Left renal cortex interstitium (tissue), 4 donors: ENCODE results near the gene HTR2A. TPM values are rescaled to one million over a fixed set of nuclear protein-coding genes. Genes with fewer than 3 reads are reported as not detected.
A peak's percentile ranks its signal among the peaks of the same experiment; 100 is the strongest.

Experiments used
- DNase-seq, 4 donors: peaks; one replicate each; pipeline ENCODE4 v3.0.0-alpha.2; 2013; ENCODE audit warnings: low read depth in 4 of 4, low spot score in 2 of 4, missing footprints in 1 of 4
- polyA plus RNA-seq, 4 donors: library from polyadenylated mRNA; unstranded; fragments of 120-200 nt; gene quantifications; one replicate each; pipeline ENCODE4 v1.2.1, GENCODE V29; 2013; ENCODE audit not compliant: insufficient read length in 4 of 4

Gene HTR2A
- polyA plus RNA-seq, 4 donors = 0.53 to 0.87 (median 0.86) TPM

DNA sequence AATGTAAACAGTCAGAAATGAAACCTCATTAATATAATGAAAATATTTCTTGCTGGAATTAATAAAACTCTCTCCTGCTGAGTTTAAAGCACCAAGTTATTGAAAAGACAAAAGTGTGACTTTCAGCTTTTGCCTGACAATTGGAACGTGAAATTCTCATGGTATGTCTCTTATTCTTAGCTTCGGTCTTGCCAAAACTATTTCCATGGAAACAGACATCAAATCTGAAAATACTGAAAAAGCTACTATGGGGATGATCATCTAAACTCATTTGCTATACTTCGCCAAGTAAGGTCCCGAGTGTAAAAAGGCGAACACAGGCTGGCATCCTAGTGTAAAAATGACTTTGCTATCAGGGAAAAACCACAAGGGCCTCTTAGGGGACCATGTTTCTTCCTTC lies 22.8 kb downstream of the HTR2A start:
- DNase-seq = no peak

DNA sequence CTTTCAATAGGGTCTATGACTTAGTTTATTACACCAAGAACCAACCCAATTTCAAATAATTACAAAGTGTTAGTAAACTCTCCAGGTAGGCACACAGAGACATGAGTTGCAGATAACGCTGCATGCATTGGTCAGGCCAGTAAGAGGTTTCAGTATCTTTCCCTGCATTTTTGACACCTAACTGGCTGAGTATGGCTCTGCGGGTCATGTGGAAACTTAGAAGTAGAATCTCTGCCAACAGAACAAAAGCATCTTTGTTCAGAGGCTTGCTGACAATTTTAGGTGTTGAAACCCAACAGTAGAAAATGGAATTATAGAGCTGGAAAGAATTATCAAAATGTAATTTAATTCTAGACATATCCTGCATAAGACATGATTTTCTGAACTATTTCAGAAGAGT lies 25.3 kb downstream of the HTR2A start:
- DNase-seq = no peak

DNA sequence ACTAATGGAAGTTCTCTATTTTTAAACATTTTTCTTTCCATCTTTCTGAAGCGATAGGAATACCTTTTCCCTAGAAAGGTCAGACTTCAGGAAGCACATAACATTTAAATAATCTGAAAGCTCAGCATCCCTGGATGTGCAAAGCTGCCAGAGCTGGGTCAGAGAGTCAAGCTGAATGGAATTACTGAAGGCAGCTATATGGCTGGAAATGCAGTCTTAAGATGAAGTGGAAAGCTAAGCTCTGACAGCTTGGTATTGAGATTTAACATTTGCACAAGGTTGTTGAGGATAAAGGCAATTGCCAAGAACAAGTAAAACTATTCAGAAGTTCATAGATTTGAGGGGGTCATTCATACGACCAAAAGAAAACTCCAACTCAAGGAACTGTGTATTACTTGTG lies 28.8 kb downstream of the HTR2A start:
- no peak for DNase-seq

DNA sequence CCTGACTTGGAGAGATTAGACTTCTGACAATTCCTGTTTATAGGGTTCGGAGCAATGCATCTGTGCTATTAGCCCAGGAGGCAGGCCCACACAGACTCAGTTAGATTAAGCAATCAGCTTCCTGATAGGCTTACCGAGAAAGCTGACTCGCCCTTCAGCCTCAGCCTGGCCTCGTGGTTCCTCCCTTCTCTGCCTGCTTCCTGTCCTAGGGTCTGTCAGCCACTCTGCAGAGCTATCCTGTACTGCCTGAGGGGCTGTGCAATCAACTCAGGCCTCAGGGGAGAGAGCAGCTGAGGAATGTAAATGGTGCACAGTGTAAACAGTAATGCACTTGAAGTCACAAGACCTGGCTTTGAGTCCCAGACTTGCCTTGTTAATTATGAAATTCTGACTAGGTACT lies 30.7 kb downstream of the HTR2A start:
- DNase-seq = no peak

DNA sequence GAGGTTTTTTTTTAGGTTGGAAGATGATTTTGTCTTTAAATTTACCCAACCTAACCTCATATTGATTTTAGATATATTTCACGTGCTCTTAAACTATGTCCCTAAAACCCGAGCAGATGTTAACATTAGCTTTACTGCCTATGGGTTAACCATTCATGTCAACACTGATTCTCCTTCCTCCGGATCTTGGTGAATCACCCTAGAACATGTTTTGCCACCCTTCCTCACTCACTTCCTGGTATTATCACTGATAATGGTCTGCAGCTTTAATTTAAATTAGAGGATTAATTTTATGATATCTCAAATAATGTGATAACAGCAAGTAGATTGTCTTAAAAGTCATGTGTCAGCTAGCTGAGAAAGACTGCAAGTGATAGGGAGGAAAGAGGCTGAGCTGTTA lies 31.9 kb downstream of the HTR2A start:
- no peak for DNase-seq

DNA sequence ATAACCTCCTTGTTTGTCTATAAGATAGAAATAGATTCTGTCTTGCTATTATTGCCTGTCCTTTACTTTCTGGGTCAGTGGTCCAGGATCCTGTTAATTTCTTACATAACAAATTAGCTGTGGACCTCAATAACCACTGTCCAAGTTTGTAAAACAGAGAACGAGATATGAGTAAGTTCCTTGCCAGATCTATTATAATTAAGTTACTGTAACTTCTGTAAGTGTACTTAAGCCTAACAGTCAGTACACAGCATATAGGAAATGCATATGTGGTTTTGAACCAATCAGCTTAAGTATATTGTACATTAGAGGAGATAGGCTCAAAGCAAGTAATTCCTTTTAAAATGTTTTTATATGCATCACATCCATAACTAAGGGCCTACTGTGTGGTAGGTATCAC lies 34.9 kb downstream of the HTR2A start:
- DNase-seq = no peak

DNA sequence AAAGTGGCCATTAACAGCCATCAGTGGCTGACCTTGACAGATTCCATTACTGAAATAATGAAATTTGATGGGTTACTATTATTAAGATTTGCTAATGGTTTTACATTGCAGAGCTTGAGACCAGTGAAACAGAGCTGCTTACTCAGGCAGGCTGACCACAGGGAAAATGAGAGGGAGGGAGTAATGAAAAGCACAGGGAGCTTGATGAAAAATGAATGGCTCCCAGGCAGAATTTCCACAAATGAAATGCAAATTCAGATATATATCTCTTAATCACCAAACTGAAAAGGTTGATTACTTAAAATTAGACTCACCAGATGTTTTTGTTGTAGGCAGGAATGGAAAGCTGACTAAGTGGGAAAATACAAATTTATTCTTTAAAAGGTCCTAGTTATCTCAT lies 36.1 kb downstream of the HTR2A start:
- no peak for DNase-seq

DNA sequence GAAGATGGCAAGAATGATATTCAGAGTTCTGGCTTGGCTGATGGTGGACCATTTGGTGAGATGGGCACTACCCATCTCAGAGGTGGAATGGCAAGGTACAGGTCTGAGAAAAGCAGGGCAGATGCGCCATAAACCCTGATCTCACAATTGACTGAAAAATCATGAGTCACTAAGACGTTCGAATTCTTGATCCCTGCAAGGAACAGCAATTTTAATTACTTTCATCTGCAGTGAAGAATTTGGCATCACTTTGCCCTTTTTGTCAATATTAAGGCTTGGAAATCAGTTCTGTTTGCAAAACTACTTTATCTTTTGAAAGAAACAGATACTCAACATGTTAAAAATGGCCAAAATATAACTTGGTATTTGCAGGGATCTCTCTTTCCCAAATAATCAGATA lies 38.1 kb downstream of the HTR2A start:
- DNase-seq = no peak

DNA sequence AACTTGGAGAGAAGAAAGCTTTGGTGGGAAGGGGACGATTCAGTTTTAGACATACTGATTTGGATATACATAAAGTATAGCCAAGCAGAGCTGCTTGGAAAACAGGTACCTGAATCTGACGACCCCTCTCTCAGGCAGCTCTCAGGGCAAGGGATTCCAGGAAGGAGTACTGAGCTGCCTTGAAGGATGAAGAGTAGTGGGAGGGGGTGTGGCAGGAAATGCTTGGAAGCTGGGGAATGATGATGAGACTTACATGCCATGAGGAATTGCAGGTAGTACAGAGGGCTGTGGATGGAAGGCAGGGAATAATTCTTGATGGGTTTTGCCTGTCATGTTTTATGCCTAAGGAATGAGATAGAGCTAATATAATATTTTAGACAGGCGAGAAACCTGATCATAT lies 38.7 kb downstream of the HTR2A start:
- DNase-seq = no peak

DNA sequence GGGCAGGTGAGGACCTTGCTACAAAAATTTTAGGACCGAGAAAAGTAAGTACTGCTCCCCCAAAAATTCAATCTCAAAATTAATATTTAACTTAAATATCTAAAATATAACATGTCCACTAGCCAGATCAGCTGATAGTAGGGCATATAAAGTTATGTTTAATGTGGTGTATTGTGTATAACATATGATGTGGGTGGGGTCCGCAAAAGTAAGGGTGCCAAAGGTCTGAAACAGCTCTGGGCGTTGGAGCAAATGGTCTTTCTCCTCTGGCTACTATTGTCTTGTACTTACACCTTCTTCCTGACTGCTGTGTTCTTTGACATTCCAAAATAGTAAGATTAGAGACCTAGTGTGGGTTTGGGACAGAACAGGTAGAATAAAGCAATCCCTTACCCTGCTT lies 41.2 kb downstream of the HTR2A start:
- no peak for DNase-seq

DNA sequence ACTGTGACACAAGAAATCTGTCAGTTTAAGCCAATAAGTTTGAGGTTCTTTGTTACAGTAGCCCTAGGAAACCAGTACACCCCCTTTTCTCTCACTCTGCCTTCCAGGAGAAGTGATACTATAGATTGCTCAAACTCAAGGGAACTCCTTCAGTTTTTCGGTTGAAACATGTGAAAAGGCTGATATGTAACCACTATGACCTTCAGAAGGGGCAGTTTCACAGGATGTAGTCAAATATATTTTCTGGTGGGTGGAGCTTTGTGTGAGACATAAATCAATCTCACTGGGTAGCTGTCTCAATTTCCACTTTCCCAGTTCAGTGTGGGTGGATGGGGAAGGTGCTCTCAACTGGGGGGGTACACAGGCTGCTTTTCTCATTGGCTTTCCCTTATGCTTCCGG lies 41.7 kb downstream of the HTR2A start:
- no peak for DNase-seq

DNA sequence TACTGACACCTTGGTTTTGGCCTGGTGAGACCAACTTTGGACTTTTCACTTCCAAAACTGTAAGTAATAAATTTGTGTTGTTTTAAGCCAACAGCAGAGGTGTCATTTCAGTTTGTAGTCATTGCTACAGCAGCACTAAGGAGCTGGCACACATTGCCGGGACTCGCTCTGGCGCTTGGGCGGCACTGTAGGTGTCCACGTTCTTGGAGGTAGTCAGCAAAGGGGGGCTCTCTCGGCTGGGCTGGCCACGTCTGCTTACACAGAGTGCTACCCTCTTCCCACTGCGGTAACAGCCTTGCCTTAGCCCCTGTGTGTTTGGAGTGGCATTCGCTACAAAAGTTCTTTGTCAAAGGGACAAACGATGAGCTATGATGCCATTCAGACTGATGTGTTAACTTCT lies 44.7 kb downstream of the HTR2A start:
- DNase-seq = no peak

DNA sequence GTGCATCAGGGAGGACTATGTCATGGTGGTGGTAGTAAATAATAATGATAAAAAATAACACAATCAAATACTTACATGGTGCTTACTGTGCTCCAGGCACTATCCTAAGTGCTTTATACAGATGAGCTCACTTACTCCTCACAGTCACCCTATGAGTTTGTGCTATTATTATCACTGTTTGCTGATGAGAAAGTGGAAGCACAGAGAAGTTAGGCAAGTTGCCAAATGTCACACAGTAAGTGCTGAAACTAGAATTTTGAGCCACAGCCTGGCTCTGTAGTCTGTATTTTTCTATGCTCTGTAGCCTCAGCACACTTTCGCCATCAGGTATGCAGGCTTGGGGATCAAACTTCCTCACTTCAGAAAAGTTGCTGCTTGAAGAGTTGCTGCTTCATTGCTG lies 46.6 kb downstream of the HTR2A start:
- no peak for DNase-seq

DNA sequence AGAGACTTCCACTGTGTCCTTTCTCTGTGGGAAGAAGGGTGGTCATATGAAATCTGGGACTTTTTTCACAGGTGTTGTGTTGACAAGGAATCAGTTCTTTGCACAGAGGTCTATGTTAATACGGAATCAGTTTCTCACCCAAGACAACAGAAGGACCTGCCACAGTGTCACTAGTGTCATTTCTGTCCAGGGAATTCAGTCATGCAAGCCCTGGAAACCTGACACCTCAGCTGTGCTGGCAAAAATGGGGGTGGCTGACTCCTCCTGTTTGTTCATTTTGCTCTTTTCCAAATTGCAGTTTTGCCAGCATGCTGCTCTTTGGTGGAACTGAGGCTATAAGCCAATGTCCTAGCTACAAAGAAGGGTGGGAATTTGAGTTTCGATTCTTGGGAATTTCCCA lies 50.1 kb downstream of the HTR2A start:
- no peak for DNase-seq

DNA sequence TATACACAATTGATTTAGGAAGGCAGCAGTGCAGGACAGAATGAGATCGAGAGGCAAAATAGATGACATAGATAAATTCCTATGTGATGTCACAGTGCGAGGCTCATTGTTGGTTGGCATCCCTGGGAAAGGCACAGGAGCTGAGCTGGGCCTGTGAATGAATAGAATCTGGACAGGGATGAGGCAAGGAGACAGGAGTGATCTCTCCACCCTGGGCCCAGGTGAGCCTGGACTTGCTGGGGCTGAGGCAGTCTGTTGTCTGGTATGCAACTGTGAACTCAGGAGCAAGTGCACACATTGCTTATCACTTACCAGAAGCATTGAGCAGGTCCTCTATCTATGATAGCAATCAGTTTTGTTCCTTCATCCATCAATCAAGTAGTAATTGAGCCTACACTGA lies 51.7 kb downstream of the HTR2A start:
- no peak for DNase-seq

DNA sequence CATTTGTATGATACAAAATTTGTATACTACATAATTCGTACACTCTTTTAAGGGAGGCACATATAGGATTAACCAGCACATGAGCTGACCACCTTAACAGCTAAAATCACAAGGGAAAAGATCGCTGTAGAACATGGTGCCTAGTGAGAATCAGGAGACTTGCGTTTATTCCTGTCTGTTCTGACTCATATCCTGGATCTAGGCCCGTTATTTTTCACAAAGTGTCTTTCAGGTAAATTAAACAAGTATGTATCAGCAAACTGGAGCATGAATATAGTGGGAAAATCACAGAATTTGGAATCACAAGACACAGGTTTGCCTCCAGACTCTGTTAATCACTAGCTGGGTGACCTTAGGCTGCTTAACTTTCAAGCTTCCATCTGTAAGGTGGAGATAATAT lies 52.4 kb downstream of the HTR2A start:
- no peak for DNase-seq

DNA sequence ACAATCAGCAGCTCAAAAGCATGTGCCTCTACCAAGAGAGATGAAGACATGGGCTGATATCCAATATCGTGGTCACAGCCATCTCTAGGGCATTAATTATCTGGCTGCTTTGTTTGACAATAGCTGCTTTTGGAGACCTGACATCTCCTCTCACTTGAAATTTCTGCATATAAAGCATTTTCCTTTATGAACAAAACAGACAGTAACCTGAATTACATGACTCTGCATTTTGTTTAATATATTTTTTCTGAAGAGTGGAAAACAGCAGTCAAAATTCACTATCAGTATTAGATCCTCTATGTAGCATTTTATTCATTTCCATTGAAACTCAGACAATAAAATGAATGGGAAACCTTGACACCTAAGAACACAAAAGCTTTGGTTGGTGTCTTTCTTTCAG lies 57.5 kb downstream of the HTR2A start:
- no peak for DNase-seq

DNA sequence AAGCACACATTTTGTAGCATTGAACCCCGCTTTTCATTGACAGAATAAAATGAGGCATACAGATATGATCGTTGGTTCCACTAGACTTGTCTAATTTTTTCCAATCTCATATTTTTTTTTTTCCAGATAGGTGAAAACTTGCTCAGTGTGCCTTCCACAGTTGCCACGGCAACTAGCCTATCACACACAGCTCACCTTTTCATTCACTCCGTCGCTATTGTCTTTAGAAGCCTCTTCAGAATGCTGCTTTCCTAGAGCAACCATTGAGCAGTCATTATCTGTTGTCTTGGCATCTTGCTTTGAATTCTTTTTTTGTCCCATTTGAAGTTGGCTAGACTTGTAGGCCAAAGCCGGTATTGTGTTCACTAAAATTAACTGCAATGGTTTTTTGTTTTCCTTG lies 62.2 kb downstream of the HTR2A start:
- no peak for DNase-seq

DNA sequence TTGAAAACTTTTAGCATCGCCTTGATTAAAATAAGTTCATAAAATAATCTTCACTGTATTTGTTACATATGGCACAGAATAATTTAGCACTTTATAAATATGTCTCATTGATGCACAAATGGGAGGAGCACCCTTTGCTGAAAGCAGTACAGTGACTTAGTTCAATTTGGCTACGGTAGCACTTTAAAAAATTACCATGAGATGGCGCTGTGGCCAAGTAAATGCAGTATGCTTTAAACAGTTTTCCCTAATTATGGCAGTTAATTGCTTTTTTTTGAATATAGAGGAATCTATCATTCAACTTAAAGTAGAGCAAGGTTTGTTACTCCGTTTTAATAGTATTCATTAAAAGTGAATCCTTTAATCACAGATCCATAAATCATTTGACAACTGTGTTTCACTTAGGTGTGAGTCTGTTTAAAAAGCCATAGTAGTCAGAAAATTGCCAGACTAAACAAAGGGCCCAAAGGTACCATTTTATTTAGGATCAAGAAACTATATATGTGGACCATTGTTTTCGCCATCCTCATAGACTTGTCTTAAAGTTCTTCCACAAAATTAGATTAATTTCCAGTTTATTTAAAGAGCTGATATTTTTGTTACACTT lies 65.2 kb downstream of the HTR2A start:
- DNase-seq = peak in 3 of 4 donors; percentile 6 to 38 (median 32)

DNA sequence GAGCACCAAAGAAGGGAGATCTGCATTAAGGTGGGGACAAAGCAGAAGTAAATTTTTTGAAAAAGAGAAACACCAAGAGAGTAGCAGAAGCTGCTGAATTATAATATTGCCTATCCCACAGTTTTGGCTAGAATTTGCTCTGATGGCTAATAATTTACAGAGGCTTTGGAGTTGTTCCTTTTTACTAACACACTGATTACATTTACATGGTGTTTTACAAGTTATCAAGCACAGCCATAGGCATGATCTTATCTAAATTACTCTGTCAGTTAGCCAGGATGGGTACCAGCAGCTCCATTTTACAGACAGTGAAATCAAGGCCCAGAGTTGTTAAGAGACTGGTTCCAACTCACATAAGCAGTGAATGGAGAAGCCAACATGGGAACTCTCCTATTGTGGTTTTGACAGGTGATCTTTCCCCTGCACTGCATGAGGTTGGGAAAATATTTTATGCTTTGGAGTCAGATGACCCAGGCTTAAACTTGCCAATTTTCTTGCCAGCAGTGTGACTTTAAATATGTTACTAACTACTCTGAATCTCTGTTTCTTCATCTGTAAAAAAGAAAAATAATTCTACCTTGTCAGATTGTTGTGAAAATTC lies 66.3 kb downstream of the HTR2A start:
- no peak for DNase-seq

DNA sequence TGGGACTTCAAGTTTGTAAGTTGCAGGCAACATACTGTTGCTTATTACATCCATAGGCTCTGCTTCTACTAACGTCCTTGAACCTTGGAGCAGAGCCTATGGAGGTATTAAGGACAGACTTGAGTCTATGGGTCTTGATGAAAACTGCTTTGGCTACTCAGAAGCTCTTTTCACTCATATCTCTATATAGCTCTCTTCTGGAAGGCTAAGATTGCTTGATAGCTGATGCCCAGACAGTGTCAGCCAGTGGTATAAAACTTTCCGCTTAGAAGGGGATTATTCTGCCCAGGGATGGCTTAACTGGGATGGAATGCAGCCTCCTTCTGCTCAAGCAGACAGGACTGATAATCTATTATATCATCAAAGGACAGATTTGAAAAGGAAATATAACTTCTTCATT lies 74.3 kb downstream of the HTR2A start:
- DNase-seq = no peak

DNA sequence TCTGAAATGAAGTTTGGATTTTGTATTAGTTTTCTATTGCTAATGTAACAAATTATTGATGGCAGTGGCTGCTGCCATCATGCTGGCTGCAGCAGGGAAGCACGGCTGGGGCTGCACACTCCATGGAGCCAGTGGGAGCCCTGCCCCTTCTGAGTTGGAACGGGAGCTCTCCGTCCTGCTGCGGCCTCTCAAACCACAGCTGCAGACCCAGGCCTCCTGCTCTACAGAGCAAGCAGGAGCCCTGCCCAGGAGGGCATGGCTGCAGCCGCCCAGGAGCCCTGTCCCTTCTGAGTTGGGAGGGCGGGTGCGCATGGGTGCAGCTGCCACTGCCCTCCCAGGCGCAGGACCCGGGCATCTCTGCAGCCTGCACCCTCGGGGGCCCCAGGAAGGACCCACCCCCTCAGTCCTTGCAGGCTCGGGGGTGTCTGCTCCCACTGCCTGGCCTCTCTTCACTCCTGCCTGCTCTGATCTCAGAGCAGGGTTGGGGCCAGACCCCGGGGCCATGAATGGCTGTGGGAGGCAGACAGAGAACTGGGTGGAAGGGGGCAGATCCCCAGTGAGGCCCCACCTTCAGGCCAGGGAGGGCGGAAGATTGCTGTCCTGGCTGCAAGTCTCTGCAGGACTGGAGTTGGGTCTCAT lies 78.9 kb downstream of the HTR2A start:
- DNase-seq = no peak

DNA sequence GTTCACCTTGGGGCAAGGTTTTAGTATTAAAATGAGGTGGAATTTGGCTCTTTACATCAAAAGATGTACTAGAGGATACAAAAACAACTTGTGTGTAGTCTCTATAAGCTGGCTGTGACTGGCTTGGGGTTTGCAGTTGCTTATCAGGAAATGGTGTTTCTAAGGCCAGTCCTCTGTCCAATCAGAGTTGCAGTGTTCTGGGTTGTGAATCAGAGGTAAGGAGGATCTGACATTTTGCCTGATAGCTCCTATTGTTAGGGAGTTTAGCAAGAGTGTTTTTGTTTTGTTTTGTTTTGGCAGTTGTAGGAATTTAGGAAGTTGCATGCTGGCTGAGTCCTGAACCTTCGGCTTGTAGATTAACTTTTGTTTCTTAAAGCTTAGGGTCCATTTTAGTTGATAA lies 79.8 kb downstream of the HTR2A start:
- DNase-seq = no peak
